Smooth muscle cell (in vitro differentiated cells): Measurements from ENCODE around the gene CLCNKB. TPM values are rescaled to one million over a fixed set of nuclear protein-coding genes. Genes with fewer than 3 reads are reported as not detected.
"Not testable (repeated sequence)": the region's sequence is repeated elsewhere in the genome, so short reads cannot be mapped to it uniquely, and the experiment has no call there.

Source experiments
- DNase-seq: peaks from one replicate; lab custom pipeline; 2025; ENCODE audit not compliant: unreplicated experiment; lab: John Stamatoyannopoulos, UW
- H2AFZ ChIP-seq: fragments of 200-600 bp; sonication (generic); 2 replicates; pipeline ENCODE4 v1.6.0; 2016; ENCODE audit warnings: antibody characterized with exemption, low read depth, mild to moderate bottlenecking
- H3F3A ChIP-seq: fragments of 200-600 bp; sonication (generic); 2 replicates; pipeline ENCODE4 v1.6.0; 2017; ENCODE audit warnings: antibody characterized with exemption, low read depth
- H3K27ac ChIP-seq: fragments of 200-600 bp; sonication (generic); 2 replicates; pipeline ENCODE4 v1.5.1; 2016; ENCODE audit warnings: low read depth, mild to moderate bottlenecking
- H3K27me3 ChIP-seq: fragments of 200-600 bp; sonication (generic); 2 replicates; pipeline ENCODE4 v1.6.1; 2016; ENCODE audit warnings: low read depth, mild to moderate bottlenecking
- H3K36me3 ChIP-seq: fragments of 200-600 bp; sonication (generic); 2 replicates; pipeline ENCODE4 v1.5.1; 2016; ENCODE audit warnings: low read depth
- H3K4me1 ChIP-seq: fragments of 200-600 bp; sonication (generic); 2 replicates; pipeline ENCODE4 v1.5.1; 2016; ENCODE audit warnings: low read depth
- H3K4me2 ChIP-seq: fragments of 200-600 bp; sonication (generic); 2 replicates; pipeline ENCODE4 v1.6.0; 2016; ENCODE audit warnings: mild to moderate bottlenecking
- H3K4me3 ChIP-seq: fragments of 200-600 bp; sonication (generic); 2 replicates; pipeline ENCODE4 v1.5.1; 2016; ENCODE audit warnings: mild to moderate bottlenecking
- H3K79me2 ChIP-seq: fragments of 200-600 bp; sonication (generic); 2 replicates; pipeline ENCODE4 v1.6.0; 2016; ENCODE audit warnings: low read depth, mild to moderate bottlenecking
- H3K9ac ChIP-seq: fragments of 200-600 bp; sonication (generic); 2 replicates; pipeline ENCODE4 v1.6.0; 2016; ENCODE audit warnings: low read depth
- H3K9me3 ChIP-seq: fragments of 200-600 bp; sonication (generic); replicated peaks from 2 replicates; pipeline ENCODE4 v1.5.1; 2016; ENCODE audit warnings: low read depth
- H4K20me1 ChIP-seq: fragments of 200-600 bp; sonication (generic); 2 replicates; pipeline ENCODE4 v1.6.0; 2016; ENCODE audit warnings: low read depth
- CTCF ChIP-seq: fragments of 200-600 bp; sonication (generic); IDR thresholded peaks from 2 replicates; pipeline ENCODE4 v1.5.1; 2017; ENCODE audit warnings: borderline replicate concordance, mild to moderate bottlenecking, antibody characterized with exemption; ENCODE audit not compliant: insufficient read depth, poor library complexity, severe bottlenecking
- WGBS: methylation state at CpG from one replicate; pipeline ENCODE4 v1.1.7; 2016; ENCODE audit warnings: low lambda C conversion rate; 5-methylcytosine and 5-hydroxymethylcytosine counted together
- polyA plus RNA-seq: library from polyadenylated mRNA; unstranded; fragments of >200 nt; fragmentation: Nextera tagmentation; extraction: Ambion mirVana; gene quantifications from 2 replicates; pipeline ENCODE4 v1.2.1, GENCODE V29; 2016
- total RNA-seq: library from RNA; depleted of rRNA; stranded (reverse); fragments of >200 nt; gene quantifications from 2 replicates; pipeline ENCODE4 v1.2.3, GENCODE V29; 2014

CLCNKB gene
- total and polyA plus RNA-seq, 2 experiments from 2014 or later = 0.76 to 0.86 TPM

GRCh38 chr1:16041200-16041599 lies 2.4 kb upstream of the CLCNKB start:
- Histone ChIP-seq H3K9ac (no peak overlapping the region), H3F3A (no peaks in the 10 kb centered on the region), H3K27ac (no peak overlapping the region), H3K36me3 (no peaks in the 10 kb centered on the region), H3K9me3 (no peaks in the 10 kb centered on the region), H3K27me3 (no peaks in the 10 kb centered on the region), H4K20me1 (no peaks in the 10 kb centered on the region), H3K4me3 (no peak overlapping the region), H3K79me2 (no peaks in the 10 kb centered on the region), H3K4me2 (no peak overlapping the region), H3K4me1 (no peaks in the 10 kb centered on the region), H2AFZ (no peak overlapping the region)
- 95% methylated on average over 8 of the region's 8 CpGs for WGBS
- no peak for DNase-seq
- no peak for TF ChIP-seq CTCF

GRCh38 chr1:16042096-16042495 lies 1.5 kb upstream of the CLCNKB start:
- no peaks in the 10 kb centered on the region for H3K36me3 ChIP-seq
- no peaks in the 10 kb centered on the region for H3F3A ChIP-seq
- no peaks in the 10 kb centered on the region for H4K20me1 ChIP-seq
- WGBS = 88% methylated on average over 9 of the region's 9 CpGs
- H3K79me2 ChIP-seq = no peaks in the 10 kb centered on the region
- no peak overlapping the region for H3K4me2 ChIP-seq
- H3K27ac ChIP-seq = no peak overlapping the region
- TF ChIP-seq CTCF = no peak
- H3K9ac ChIP-seq = no peak overlapping the region
- H2AFZ ChIP-seq = no peak overlapping the region
- H3K4me1 ChIP-seq = no peaks in the 10 kb centered on the region
- H3K27me3 ChIP-seq = no peaks in the 10 kb centered on the region
- no peaks in the 10 kb centered on the region for H3K9me3 ChIP-seq
- DNase-seq = no peak
- H3K4me3 ChIP-seq = no peak overlapping the region

- H3K4me2 ChIP-seq, H3K9me3 ChIP-seq, H3K36me3 ChIP-seq, H3K27me3 ChIP-seq, H3F3A ChIP-seq, H2AFZ ChIP-seq, H3K27ac ChIP-seq, H3K4me3 ChIP-seq, H3K4me1 ChIP-seq, DNase-seq, H4K20me1 ChIP-seq, H3K9ac ChIP-seq, H3K79me2 ChIP-seq: not testable (repeated sequence)
- WGBS = 84% methylated on average over 9 of the region's 9 CpGs
Observed at GRCh38 chr1:16042654-16043053, 928 bp upstream of the CLCNKB start.

- H3F3A ChIP-seq = no peaks in the 10 kb centered on the region
- no peak overlapping the region for H3K9ac ChIP-seq
- H2AFZ ChIP-seq = no peak overlapping the region
- WGBS = 93% methylated on average over 5 of the region's 5 CpGs
- no peaks in the 10 kb centered on the region for H3K36me3 ChIP-seq
- no peak overlapping the region for H3K4me3 ChIP-seq
- H3K4me1 ChIP-seq = no peaks in the 10 kb centered on the region
- DNase-seq = no peak
- H3K27me3 ChIP-seq = no peaks in the 10 kb centered on the region
- TF ChIP-seq CTCF = no peak
- no peak overlapping the region for H3K4me2 ChIP-seq
- no peak overlapping the region for H3K27ac ChIP-seq
- no peaks in the 10 kb centered on the region for H3K9me3 ChIP-seq
- no peaks in the 10 kb centered on the region for H4K20me1 ChIP-seq
- no peaks in the 10 kb centered on the region for H3K79me2 ChIP-seq
Observed at GRCh38 chr1:16043950-16044349, 368 bp downstream of the CLCNKB start.
